HepG2 (cell line): ENCODE measurements around the gene ACSL5. TPM values are rescaled to one million over a fixed set of nuclear protein-coding genes. Genes with fewer than 3 reads are reported as not detected.
A peak's percentile ranks its signal among the peaks of the same experiment; 100 is the strongest.

Experiments
- FOXO1 ChIP-seq: sonication (generic); formaldehyde crosslinking; IDR thresholded peaks from 2 replicates; pipeline ENCODE4 v1.4.0; 2020; ENCODE audit warnings: missing genetic modification reagents
- GZF1 ChIP-seq: sonication (generic); formaldehyde crosslinking; IDR thresholded peaks from 2 replicates; pipeline ENCODE4 v1.5.1; 2020; ENCODE audit warnings: mild to moderate bottlenecking, missing genetic modification reagents
- KMT2A ChIP-seq: sonication (generic); formaldehyde crosslinking; IDR thresholded peaks from 2 replicates; pipeline ENCODE4 v1.4.0; 2020; ENCODE audit warnings: missing genetic modification reagents
- MZF1 ChIP-seq: sonication (generic); formaldehyde crosslinking; IDR thresholded peaks from 2 replicates; pipeline ENCODE4 v1.8.1; 2023; ENCODE audit warnings: mild to moderate bottlenecking, missing genetic modification reagents, borderline replicate concordance
- NFYB ChIP-seq: sonication (generic); formaldehyde crosslinking; IDR thresholded peaks from 2 replicates; pipeline ENCODE4 v1.4.0; 2020; ENCODE audit warnings: missing genetic modification reagents
- RBFOX2 ChIP-seq: fragments of 200-400 bp; formaldehyde crosslinking; IDR thresholded peaks from 2 replicates; pipeline ENCODE4 v1.6.1; 2017; ENCODE audit warnings: low read depth, mild to moderate bottlenecking, low read length
- RELA ChIP-seq: sonication (generic); formaldehyde crosslinking; IDR thresholded peaks from 2 replicates; pipeline ENCODE4 v1.4.0; 2020; ENCODE audit warnings: missing genetic modification reagents
- SAFB2 ChIP-seq: sonication (generic); formaldehyde crosslinking; IDR thresholded peaks from 2 replicates; pipeline ENCODE4 v1.5.1; 2020; ENCODE audit warnings: missing genetic modification reagents, low read depth, mild to moderate bottlenecking, borderline replicate concordance
- SALL2 ChIP-seq: sonication (generic); formaldehyde crosslinking; IDR thresholded peaks from 2 replicates; pipeline ENCODE4 v1.8.1; 2023; ENCODE audit warnings: mild to moderate bottlenecking, missing genetic modification reagents, inconsistent platforms
- SMARCE1 ChIP-seq: fragments of 450-650 bp; IDR thresholded peaks from 2 replicates; pipeline ENCODE4 v1.6.1; 2017; ENCODE audit warnings: borderline replicate concordance
- SNRNP70 ChIP-seq: fragments of 200-400 bp; formaldehyde crosslinking; IDR thresholded peaks from 2 replicates; pipeline ENCODE4 v1.6.1; 2017; ENCODE audit warnings: mild to moderate bottlenecking, low read depth, low read length, moderate library complexity
- SP5 ChIP-seq: IDR thresholded peaks from 2 replicates; pipeline ENCODE4 v1.6.1; 2016; ENCODE audit warnings: low read depth, borderline replicate concordance
- SRSF1 ChIP-seq: fragments of 200-400 bp; formaldehyde crosslinking; optimal IDR thresholded peaks from 2 replicates; pipeline ENCODE3; 2017; ENCODE audit warnings: mild to moderate bottlenecking, low read depth, low read length, moderate library complexity
- SRSF4 ChIP-seq: fragments of 200-400 bp; formaldehyde crosslinking; IDR thresholded peaks from one replicate; pipeline ENCODE4 v1.6.1; 2018; ENCODE audit warnings: mild to moderate bottlenecking, low read depth, low read length, moderate library complexity; ENCODE audit not compliant: poor library complexity, severe bottlenecking
- TARDBP ChIP-seq: sonication (generic); formaldehyde crosslinking; IDR thresholded peaks from 2 replicates; pipeline ENCODE4 v1.8.0; 2022; ENCODE audit warnings: mild to moderate bottlenecking, missing genetic modification reagents
- ZEB1 ChIP-seq: IDR thresholded peaks from 2 replicates; pipeline ENCODE4 v1.6.1; 2012; ENCODE audit warnings: mild to moderate bottlenecking, low read depth, inconsistent platforms; ENCODE audit not compliant: insufficient replicate concordance
- ZNF10 ChIP-seq: sonication (generic); formaldehyde crosslinking; IDR thresholded peaks from 2 replicates; pipeline ENCODE4 v1.4.0; 2020; ENCODE audit warnings: mild to moderate bottlenecking, low read depth, missing genetic modification reagents, borderline replicate concordance
- ZNF230 ChIP-seq: sonication (generic); formaldehyde crosslinking; IDR thresholded peaks from 2 replicates; pipeline ENCODE4 v1.4.0; 2020; ENCODE audit warnings: mild to moderate bottlenecking, missing genetic modification reagents
- ZNF260 ChIP-seq: sonication (generic); formaldehyde crosslinking; IDR thresholded peaks from 2 replicates; pipeline ENCODE4 v1.4.0; 2020; ENCODE audit warnings: missing genetic modification reagents, low read depth, mild to moderate bottlenecking, borderline replicate concordance
- ZNF589 ChIP-seq: sonication (generic); formaldehyde crosslinking; conservative IDR thresholded peaks from 2 replicates; pipeline ENCODE4 v1.8.0; 2022; ENCODE audit warnings: mild to moderate bottlenecking, moderate library complexity, missing genetic modification reagents
- ZNF776 ChIP-seq: sonication (generic); formaldehyde crosslinking; IDR thresholded peaks from 2 replicates; pipeline ENCODE4 v1.4.0; 2020; ENCODE audit warnings: mild to moderate bottlenecking, missing genetic modification reagents
- ZNF841 ChIP-seq: sonication (generic); formaldehyde crosslinking; IDR thresholded peaks from 2 replicates; pipeline ENCODE4 v1.8.1; 2023; ENCODE audit warnings: missing genetic modification reagents, borderline replicate concordance
- polyA plus RNA-seq, 8 experiments: library from polyadenylated mRNA; depleted of rRNA in 3 of 8; stranded (reverse) in 7 of 8; unstranded in 1 of 8; fragments of >200 nt; fragmentation: Illumina TruSeq in 4 of 8; extraction: Trizol in 4 of 8; gene quantifications; 2 replicates each; pipeline versions ENCODE4 v1.2.1 to v1.2.3, GENCODE V29; 2011 to 2016; ENCODE audit warnings: low read depth in 4 of 8, missing spikeins in 1 of 8, mixed read lengths in 1 of 8; ENCODE audit not compliant: insufficient read depth in 1 of 8
- total RNA-seq, 5 experiments: library from RNA; depleted of rRNA; stranded (reverse); fragments of >200 nt; fragmentation: Illumina TruSeq; extraction: Trizol; gene quantifications; 2 replicates each; pipeline ENCODE4 v1.2.3, GENCODE V29; 2016; ENCODE audit warnings: low read depth in 1 of 5
- TF ChIP-seq, protein P1 (sequence below): sonication (generic); formaldehyde crosslinking; IDR thresholded peaks from 2 replicates; pipeline ENCODE4 v1.5.0; 2020; ENCODE audit warnings: missing genetic modification reagents
- TF ChIP-seq, protein P2 (sequence below): sonication (generic); formaldehyde crosslinking; IDR thresholded peaks from 2 replicates; pipeline ENCODE4 v1.8.1; 2023; ENCODE audit warnings: mild to moderate bottlenecking, inconsistent platforms, moderate library complexity, missing genetic modification reagents, borderline replicate concordance
- TF ChIP-seq, protein P3 (sequence below): sonication (generic); formaldehyde crosslinking; IDR thresholded peaks from 2 replicates; pipeline ENCODE4 v1.4.0; 2020; ENCODE audit warnings: missing genetic modification reagents, borderline replicate concordance
- TF ChIP-seq, protein P4 (sequence below): IDR thresholded peaks from 2 replicates; pipeline ENCODE4 v1.6.1; 2012; ENCODE audit warnings: low read depth, low read length, improper control_type of control experiment

Gene ACSL5
- total and polyA plus RNA-seq, 2 of the 13 experiments (the other 11 are each of a cell fraction or from before 2014, with no cell fraction given) = 56.4 to 82.5 TPM

DNA sequence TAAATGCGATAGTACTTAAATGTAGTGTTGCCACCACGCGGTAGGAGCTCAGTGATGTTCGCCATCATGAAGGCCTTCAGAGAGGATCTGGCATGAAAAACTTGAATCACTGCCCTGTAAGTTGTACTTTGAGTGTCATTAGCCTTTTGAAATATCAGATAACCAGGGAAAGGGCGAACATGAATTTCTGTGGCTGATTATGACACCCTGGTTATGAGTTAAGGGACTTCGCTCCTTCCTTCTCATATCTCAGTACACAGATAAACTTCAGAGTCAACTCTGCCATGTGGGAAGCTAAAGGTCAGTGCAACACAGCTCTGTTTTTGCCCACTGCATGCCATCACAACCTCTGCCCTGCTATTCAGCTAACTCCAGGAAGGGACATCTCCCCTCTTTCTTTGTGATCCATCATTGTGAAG is 8.9 kb upstream of the ACSL5 start (continued):
- TF ChIP-seq, protein P1, sequence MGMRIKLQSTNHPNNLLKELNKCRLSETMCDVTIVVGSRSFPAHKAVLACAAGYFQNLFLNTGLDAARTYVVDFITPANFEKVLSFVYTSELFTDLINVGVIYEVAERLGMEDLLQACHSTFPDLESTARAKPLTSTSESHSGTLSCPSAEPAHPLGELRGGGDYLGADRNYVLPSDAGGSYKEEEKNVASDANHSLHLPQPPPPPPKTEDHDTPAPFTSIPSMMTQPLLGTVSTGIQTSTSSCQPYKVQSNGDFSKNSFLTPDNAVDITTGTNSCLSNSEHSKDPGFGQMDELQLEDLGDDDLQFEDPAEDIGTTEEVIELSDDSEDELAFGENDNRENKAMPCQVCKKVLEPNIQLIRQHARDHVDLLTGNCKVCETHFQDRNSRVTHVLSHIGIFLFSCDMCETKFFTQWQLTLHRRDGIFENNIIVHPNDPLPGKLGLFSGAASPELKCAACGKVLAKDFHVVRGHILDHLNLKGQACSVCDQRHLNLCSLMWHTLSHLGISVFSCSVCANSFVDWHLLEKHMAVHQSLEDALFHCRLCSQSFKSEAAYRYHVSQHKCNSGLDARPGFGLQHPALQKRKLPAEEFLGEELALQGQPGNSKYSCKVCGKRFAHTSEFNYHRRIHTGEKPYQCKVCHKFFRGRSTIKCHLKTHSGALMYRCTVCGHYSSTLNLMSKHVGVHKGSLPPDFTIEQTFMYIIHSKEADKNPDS = no peak
- TF ChIP-seq GZF1 (no peak), SRSF4 (no peak), ZNF260 (CRISPR knock-in tag) (no peak), NFYB (CRISPR knock-in tag) (no peak), FOXO1 (CRISPR knock-in tag) (peak; percentile 16; the same call in 1 of the 2 replicates), ZEB1 (no peak), SNRNP70 (no peak), ZNF230 (CRISPR knock-in tag) (no peak), ZNF841 (CRISPR knock-in tag) (no peak), RBFOX2 (no peak), KMT2A (no peak), ZNF776 (CRISPR knock-in tag) (no peak), SALL2 (CRISPR knock-in tag) (no peak), SMARCE1 (no peak), MZF1 (no peak), SRSF1 (no peak), SAFB2 (no peak), SP5 (CRISPR knock-in tag) (no peak), TARDBP (CRISPR knock-in tag) (0 out of 2 replicates have a peak, but pooled peaks have one; percentile 6), ZNF10 (CRISPR knock-in tag) (no peak), ZNF589 (CRISPR knock-in tag) (no peak), RELA (CRISPR knock-in tag) (no peak)
- TF ChIP-seq, protein P2, sequence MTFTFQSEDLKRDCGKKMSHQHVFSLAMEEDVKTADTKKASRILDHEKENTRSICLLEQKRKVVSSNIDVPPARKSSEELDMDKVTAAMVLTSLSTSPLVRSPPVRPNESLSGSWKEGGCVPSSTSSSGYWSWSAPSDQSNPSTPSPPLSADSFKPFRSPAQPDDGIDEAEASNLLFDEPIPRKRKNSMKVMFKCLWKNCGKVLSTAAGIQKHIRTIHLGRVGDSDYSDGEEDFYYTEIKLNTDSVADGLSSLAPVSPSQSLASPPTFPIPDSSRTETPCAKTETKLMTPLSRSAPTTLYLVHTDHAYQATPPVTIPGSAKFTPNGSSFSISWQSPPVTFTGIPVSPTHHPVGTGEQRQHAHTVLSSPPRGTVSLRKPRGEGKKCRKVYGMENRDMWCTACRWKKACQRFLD = no peak
- TF ChIP-seq, protein P3, sequence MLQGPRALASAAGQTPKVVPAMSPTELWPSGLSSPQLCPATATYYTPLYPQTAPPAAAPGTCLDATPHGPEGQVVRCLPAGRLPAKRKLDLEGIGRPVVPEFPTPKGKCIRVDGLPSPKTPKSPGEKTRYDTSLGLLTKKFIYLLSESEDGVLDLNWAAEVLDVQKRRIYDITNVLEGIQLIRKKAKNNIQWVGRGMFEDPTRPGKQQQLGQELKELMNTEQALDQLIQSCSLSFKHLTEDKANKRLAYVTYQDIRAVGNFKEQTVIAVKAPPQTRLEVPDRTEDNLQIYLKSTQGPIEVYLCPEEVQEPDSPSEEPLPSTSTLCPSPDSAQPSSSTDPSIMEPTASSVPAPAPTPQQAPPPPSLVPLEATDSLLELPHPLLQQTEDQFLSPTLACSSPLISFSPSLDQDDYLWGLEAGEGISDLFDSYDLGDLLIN (CRISPR knock-in tag) = no peak
- TF ChIP-seq, protein P4, sequence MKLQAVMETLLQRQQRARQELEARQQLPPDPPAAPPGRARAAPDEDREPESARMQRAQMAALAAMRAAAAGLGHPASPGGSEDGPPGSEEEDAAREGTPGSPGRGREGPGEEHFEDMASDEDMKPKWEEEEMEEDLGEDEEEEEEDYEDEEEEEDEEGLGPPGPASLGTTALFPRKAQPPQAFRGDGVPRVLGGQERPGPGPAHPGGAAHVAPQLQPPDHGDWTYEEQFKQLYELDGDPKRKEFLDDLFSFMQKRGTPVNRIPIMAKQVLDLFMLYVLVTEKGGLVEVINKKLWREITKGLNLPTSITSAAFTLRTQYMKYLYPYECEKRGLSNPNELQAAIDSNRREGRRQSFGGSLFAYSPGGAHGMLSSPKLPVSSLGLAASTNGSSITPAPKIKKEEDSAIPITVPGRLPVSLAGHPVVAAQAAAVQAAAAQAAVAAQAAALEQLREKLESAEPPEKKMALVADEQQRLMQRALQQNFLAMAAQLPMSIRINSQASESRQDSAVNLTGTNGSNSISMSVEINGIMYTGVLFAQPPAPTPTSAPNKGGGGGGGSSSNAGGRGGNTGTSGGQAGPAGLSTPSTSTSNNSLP = peak; percentile 70; the same call in 1 of the 2 replicates
